ENCODE results near the gene PLEKHA6.
A peak's percentile ranks its signal among the peaks of the same experiment; 100 is the strongest.

DNA sequence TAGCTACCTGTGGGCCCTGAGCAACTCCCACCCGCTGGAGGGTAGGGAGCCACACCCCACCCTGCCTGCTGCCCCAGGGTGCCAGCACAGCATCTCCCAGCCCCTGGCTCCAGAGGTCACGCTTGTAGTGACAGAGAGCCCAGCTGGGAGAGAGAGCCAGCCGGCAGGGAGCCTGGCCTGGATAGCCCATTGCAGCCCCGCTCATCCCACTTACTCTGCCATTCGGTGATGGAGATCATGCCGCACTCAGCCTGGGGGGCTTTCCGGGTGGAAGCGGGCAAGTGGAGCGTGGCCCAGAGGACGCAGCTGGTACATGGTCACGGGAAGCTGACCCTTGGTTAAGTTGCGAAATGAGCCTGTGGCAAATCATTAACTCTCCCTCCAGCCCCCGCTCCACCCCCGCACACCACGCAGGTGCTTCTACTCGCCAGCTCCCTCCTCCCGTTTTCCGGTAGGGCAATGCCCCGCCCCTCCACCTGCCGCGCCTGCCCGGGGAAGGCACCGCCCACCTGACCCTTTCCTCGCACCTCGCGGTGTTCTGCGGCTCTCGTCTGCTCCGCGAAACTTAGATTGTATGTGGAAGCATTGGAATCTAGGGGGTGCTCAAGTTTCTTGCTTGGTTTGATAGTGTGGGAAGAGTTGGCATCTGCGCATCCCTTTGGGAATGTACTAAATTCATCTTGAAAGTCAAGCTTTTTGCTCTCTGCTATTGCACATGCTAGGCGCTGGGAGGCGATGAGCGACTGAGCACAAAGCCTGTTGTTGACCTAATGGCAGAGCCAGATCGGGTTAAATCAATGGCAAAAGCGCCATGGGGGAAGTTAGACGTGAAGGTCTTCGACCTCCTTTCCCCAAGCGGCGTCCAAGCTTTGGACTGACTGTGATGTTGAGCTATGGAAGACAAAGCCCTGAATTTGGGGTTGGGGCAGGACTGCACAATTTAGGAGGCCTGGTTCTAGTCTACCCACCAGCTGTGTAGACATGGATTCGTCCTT, 145.8 kb downstream of the PLEKHA6 start, which contains the start of gene GOLT1A:
- TF ChIP-seq, protein P1, sequence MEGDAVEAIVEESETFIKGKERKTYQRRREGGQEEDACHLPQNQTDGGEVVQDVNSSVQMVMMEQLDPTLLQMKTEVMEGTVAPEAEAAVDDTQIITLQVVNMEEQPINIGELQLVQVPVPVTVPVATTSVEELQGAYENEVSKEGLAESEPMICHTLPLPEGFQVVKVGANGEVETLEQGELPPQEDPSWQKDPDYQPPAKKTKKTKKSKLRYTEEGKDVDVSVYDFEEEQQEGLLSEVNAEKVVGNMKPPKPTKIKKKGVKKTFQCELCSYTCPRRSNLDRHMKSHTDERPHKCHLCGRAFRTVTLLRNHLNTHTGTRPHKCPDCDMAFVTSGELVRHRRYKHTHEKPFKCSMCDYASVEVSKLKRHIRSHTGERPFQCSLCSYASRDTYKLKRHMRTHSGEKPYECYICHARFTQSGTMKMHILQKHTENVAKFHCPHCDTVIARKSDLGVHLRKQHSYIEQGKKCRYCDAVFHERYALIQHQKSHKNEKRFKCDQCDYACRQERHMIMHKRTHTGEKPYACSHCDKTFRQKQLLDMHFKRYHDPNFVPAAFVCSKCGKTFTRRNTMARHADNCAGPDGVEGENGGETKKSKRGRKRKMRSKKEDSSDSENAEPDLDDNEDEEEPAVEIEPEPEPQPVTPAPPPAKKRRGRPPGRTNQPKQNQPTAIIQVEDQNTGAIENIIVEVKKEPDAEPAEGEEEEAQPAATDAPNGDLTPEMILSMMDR (IDR thresholded peaks at IDR 0.05), result peak; percentile 47 to 75 (median 59)
- no peak for TF ChIP-seq POLR2A (IDR thresholded peaks at IDR 0.05)

All from testis (tissue), 2 donors.